Vagina (tissue), 2 donors: ENCODE measurements around the gene PARD6B.

Experiments used
- POLR2A ChIP-seq, 2 donors: fragments of 450-650 bp; IDR thresholded peaks; one replicate each; pipeline ENCODE4 v1.6.1; 2017; ENCODE audit warnings: antibody characterized with exemption in 2 of 2, mild to moderate bottlenecking in 2 of 2, moderate library complexity in 2 of 2
- TF ChIP-seq, protein P1 (sequence below), 3 experiments: fragments of 450-650 bp in 2 of 3; fragments of 200-600 bp in 1 of 3; sonication (generic) in 1 of 3; IDR thresholded peaks; one replicate each; pipeline ENCODE4 v1.5.1; 2017 to 2019; ENCODE audit warnings: antibody characterized with exemption in 3 of 3, mild to moderate bottlenecking in 2 of 3, moderate library complexity in 2 of 3

DNA sequence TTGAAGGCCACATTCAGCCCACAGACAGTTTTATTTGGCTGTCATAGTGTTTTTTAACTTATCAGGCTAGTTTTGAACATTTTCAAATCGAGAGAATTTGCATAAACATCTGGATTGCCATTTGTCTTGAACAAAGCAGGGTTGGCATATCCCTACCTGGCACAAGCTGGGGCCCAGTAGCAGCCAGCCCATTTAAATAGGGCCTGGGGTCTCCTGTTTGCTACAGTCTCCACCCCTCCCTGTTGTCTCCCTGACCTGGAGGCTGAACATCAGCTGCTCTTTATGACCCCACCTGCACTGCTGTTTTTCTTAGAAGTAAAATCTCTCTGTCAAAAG is 73.9 kb downstream of the PARD6B start:
- TF ChIP-seq, protein P1, sequence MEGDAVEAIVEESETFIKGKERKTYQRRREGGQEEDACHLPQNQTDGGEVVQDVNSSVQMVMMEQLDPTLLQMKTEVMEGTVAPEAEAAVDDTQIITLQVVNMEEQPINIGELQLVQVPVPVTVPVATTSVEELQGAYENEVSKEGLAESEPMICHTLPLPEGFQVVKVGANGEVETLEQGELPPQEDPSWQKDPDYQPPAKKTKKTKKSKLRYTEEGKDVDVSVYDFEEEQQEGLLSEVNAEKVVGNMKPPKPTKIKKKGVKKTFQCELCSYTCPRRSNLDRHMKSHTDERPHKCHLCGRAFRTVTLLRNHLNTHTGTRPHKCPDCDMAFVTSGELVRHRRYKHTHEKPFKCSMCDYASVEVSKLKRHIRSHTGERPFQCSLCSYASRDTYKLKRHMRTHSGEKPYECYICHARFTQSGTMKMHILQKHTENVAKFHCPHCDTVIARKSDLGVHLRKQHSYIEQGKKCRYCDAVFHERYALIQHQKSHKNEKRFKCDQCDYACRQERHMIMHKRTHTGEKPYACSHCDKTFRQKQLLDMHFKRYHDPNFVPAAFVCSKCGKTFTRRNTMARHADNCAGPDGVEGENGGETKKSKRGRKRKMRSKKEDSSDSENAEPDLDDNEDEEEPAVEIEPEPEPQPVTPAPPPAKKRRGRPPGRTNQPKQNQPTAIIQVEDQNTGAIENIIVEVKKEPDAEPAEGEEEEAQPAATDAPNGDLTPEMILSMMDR (IDR thresholded peaks at IDR 0.05), result no peak
- TF ChIP-seq POLR2A (IDR thresholded peaks at IDR 0.05), result no peak
